Stomach (tissue), 4 donors: ENCODE data around the gene C6orf89.

ENCODE experiments used
- EP300 ChIP-seq: sonication (generic); formaldehyde crosslinking; IDR thresholded peaks from one replicate; pipeline ENCODE4 v1.6.1; 2017; ENCODE audit warnings: antibody characterized with exemption
- POLR2A ChIP-seq, 4 donors: fragments of 450-650 bp; IDR thresholded peaks; one replicate each; pipeline ENCODE4 v1.6.1; 2016; ENCODE audit warnings: antibody characterized with exemption in 4 of 4, control low read depth in 2 of 4, mild to moderate bottlenecking in 1 of 4, moderate library complexity in 1 of 4
- POLR2AphosphoS5 ChIP-seq, 3 donors: sonication (generic); formaldehyde crosslinking; IDR thresholded peaks; one replicate each; pipeline ENCODE4 v1.6.1; 2016; ENCODE audit warnings: antibody characterized with exemption in 3 of 3
- TF ChIP-seq, protein P1 (sequence below), 7 experiments: fragments of 450-650 bp in 4 of 7; fragments of 200-600 bp in 3 of 7; sonication (generic) in 3 of 7; IDR thresholded peaks; one replicate each; pipeline ENCODE4 v1.5.1; 2016 to 2019; ENCODE audit warnings: antibody characterized with exemption in 7 of 7, control low read depth in 2 of 7, mild to moderate bottlenecking in 1 of 7

DNA sequence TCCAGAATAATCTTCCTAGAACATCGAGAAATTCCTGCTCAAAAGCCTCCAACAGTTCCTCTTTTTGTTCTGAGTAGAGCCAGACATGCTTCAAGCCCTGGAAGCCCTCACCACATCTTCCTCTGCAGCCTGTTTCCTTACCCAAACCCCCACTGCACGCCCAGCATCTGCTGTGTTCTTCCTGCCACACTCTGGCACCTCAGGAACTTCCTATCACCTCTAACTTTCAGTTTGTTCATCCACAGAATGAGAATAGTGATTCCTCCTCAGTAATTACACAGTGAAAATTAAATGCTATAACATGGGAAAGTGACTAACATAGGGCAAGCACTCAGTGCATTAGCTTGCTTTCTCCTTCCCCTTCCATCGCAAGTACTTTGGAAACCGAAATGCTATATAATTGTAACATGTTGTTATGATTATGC lies 26.3 kb downstream of the C6orf89 start:
- TF ChIP-seq POLR2AphosphoS5 (IDR thresholded peaks at IDR 0.05) (no peak), POLR2A (IDR thresholded peaks at IDR 0.05) (no peak), EP300 (no peak)
- TF ChIP-seq, protein P1, sequence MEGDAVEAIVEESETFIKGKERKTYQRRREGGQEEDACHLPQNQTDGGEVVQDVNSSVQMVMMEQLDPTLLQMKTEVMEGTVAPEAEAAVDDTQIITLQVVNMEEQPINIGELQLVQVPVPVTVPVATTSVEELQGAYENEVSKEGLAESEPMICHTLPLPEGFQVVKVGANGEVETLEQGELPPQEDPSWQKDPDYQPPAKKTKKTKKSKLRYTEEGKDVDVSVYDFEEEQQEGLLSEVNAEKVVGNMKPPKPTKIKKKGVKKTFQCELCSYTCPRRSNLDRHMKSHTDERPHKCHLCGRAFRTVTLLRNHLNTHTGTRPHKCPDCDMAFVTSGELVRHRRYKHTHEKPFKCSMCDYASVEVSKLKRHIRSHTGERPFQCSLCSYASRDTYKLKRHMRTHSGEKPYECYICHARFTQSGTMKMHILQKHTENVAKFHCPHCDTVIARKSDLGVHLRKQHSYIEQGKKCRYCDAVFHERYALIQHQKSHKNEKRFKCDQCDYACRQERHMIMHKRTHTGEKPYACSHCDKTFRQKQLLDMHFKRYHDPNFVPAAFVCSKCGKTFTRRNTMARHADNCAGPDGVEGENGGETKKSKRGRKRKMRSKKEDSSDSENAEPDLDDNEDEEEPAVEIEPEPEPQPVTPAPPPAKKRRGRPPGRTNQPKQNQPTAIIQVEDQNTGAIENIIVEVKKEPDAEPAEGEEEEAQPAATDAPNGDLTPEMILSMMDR (IDR thresholded peaks at IDR 0.05): no peak
